HEK293 (cell line): ENCODE results near the gene DNMT3A.
"Not testable (repeated sequence)": the region's sequence is repeated elsewhere in the genome, so short reads cannot be mapped to it uniquely, and the experiment has no call there.

Experiments used
- CTCF ChIA-PET: fragments of 350-600 bp; formaldehyde crosslinking; extraction: SDS; loops from one replicate; lab custom pipeline; 2021; ENCODE audit warnings: antibody characterized with exemption; lab: Yijun Ruan, JAX
- POLR2A ChIA-PET: fragments of 300-600 bp; formaldehyde crosslinking; extraction: SDS; loops from one replicate; lab custom pipeline; 2020; ENCODE audit warnings: antibody characterized with exemption, inconsistent platforms; lab: Yijun Ruan, JAX
- H3K27ac ChIP-seq: fragments of 200-500 bp; sonication (Bioruptor generic); 2 replicates; pipeline ENCODE4 v1.5.1; 2014; ENCODE audit warnings: low read depth, low read length, control low read depth, inconsistent platforms; ENCODE audit errors: extremely low read depth
- H3K36me3 ChIP-seq, 2 experiments: fragments of 200-500 bp in 1 of 2; sonication (Bioruptor generic) in 1 of 2; 1 replicate in 1 of 2; 2 replicates in 1 of 2; pipeline ENCODE4 v1.5.1; 2014 to 2017; ENCODE audit warnings: inconsistent platforms in 2 of 2, low read length in 2 of 2; ENCODE audit not compliant: control insufficient read depth in 2 of 2, insufficient read depth in 1 of 2
- H3K4me1 ChIP-seq: fragments of 200-500 bp; sonication (Bioruptor generic); 2 replicates; pipeline ENCODE4 v1.5.1; 2014; ENCODE audit warnings: mild to moderate bottlenecking, low read length, inconsistent platforms; ENCODE audit not compliant: control insufficient read depth, insufficient read depth
- H3K4me3 ChIP-seq: 2 replicates; pipeline ENCODE4 v1.5.1; 2011; ENCODE audit warnings: low read depth, mild to moderate bottlenecking, control low read depth, low read length, moderate library complexity
- H3K9me3 ChIP-seq: fragments of 200-500 bp; sonication (Bioruptor generic); 2 replicates; pipeline ENCODE4 v1.5.1; 2014; ENCODE audit warnings: low read depth, low read length, inconsistent platforms; ENCODE audit not compliant: control insufficient read depth, insufficient read depth
- KLF1 ChIP-seq: fragments of 450-650 bp; formaldehyde crosslinking; IDR thresholded peaks from 2 replicates; pipeline ENCODE4 v1.5.1; 2016; ENCODE audit warnings: missing biosample characterization, missing genetic modification characterization
- KLF7 ChIP-seq: fragments of 450-650 bp; formaldehyde crosslinking; IDR thresholded peaks from 2 replicates; pipeline ENCODE4 v1.5.1; 2016; ENCODE audit warnings: missing biosample characterization, missing genetic modification characterization, borderline replicate concordance
- OVOL3 ChIP-seq: fragments of 450-650 bp; formaldehyde crosslinking; IDR thresholded peaks from 2 replicates; pipeline ENCODE4 v1.5.1; 2016; ENCODE audit warnings: missing biosample characterization, missing genetic modification characterization
- PRDM6 ChIP-seq: fragments of 450-650 bp; formaldehyde crosslinking; IDR thresholded peaks from 2 replicates; pipeline ENCODE4 v1.5.1; 2017; ENCODE audit warnings: missing biosample characterization, missing genetic modification characterization
- REPIN1 ChIP-seq: fragments of 450-650 bp; formaldehyde crosslinking; IDR thresholded peaks from 2 replicates; pipeline ENCODE4 v1.5.1; 2017; ENCODE audit warnings: missing biosample characterization, missing genetic modification characterization, low read depth
- TRIM28 ChIP-seq: IDR thresholded peaks from 2 replicates; pipeline ENCODE4 v1.6.1; 2011; ENCODE audit warnings: low read length, control low read depth, borderline replicate concordance
- YY2 ChIP-seq: fragments of 450-650 bp; formaldehyde crosslinking; IDR thresholded peaks from 2 replicates; pipeline ENCODE4 v1.5.1; 2016; ENCODE audit warnings: missing biosample characterization, missing genetic modification characterization
- ZNF140 ChIP-seq: fragments of 450-650 bp; formaldehyde crosslinking; IDR thresholded peaks from 2 replicates; pipeline ENCODE4 v1.5.1; 2016; ENCODE audit warnings: missing biosample characterization, missing genetic modification characterization
- ZNF184 ChIP-seq: fragments of 450-650 bp; IDR thresholded peaks from 2 replicates; pipeline ENCODE4 v1.5.1; 2018; ENCODE audit warnings: missing biosample characterization, mild to moderate bottlenecking, missing genetic modification characterization
- ZNF211 ChIP-seq: fragments of 450-650 bp; formaldehyde crosslinking; IDR thresholded peaks from 2 replicates; pipeline ENCODE4 v1.5.1; 2016; ENCODE audit warnings: low read depth, missing biosample characterization, missing genetic modification characterization
- ZNF221 ChIP-seq: fragments of 450-650 bp; formaldehyde crosslinking; IDR thresholded peaks from 2 replicates; pipeline ENCODE4 v1.5.1; 2017; ENCODE audit warnings: missing biosample characterization, missing genetic modification characterization, borderline replicate concordance
- ZNF23 ChIP-seq: fragments of 450-650 bp; formaldehyde crosslinking; IDR thresholded peaks from 2 replicates; pipeline ENCODE4 v1.5.1; 2016; ENCODE audit warnings: missing biosample characterization, missing genetic modification characterization, borderline replicate concordance
- ZNF239 ChIP-seq: fragments of 450-650 bp; formaldehyde crosslinking; IDR thresholded peaks from 2 replicates; pipeline ENCODE4 v1.5.1; 2016; ENCODE audit warnings: missing biosample characterization, missing genetic modification characterization
- ZNF292 ChIP-seq: fragments of 450-650 bp; formaldehyde crosslinking; IDR thresholded peaks from 2 replicates; pipeline ENCODE4 v1.5.1; 2016; ENCODE audit warnings: low read depth, missing biosample characterization, missing genetic modification characterization, borderline replicate concordance
- ZNF341 ChIP-seq: fragments of 450-650 bp; formaldehyde crosslinking; IDR thresholded peaks from 2 replicates; pipeline ENCODE4; 2016; ENCODE audit warnings: low read depth, missing biosample characterization, missing genetic modification characterization
- ZNF514 ChIP-seq: fragments of 450-650 bp; formaldehyde crosslinking; IDR thresholded peaks from 2 replicates; pipeline ENCODE4 v1.5.1; 2016; ENCODE audit warnings: missing biosample characterization, missing genetic modification characterization
- ZNF558 ChIP-seq: fragments of 450-650 bp; formaldehyde crosslinking; IDR thresholded peaks from 2 replicates; pipeline ENCODE4 v1.5.1; 2016; ENCODE audit warnings: missing biosample characterization, missing genetic modification characterization
- ZNF596 ChIP-seq: fragments of 450-650 bp; IDR thresholded peaks from 2 replicates; pipeline ENCODE4 v1.5.0; 2018; ENCODE audit warnings: missing biosample characterization, mild to moderate bottlenecking, missing genetic modification characterization, moderate library complexity
- ZNF610 ChIP-seq: fragments of 450-650 bp; formaldehyde crosslinking; IDR thresholded peaks from 2 replicates; pipeline ENCODE4 v1.5.1; 2016; ENCODE audit warnings: missing biosample characterization, missing genetic modification characterization, borderline replicate concordance
- ZNF747 ChIP-seq: fragments of 450-650 bp; formaldehyde crosslinking; IDR thresholded peaks from 2 replicates; pipeline ENCODE4 v1.5.1; 2016; ENCODE audit warnings: missing biosample characterization, missing genetic modification characterization
- ZNF76 ChIP-seq: fragments of 450-650 bp; formaldehyde crosslinking; IDR thresholded peaks from 2 replicates; pipeline ENCODE4; 2016; ENCODE audit warnings: low read depth, missing biosample characterization, missing genetic modification characterization, borderline replicate concordance
- ZNF785 ChIP-seq: fragments of 450-650 bp; formaldehyde crosslinking; IDR thresholded peaks from 2 replicates; pipeline ENCODE4 v1.5.1; 2016; ENCODE audit warnings: missing biosample characterization, missing genetic modification characterization
- ZSCAN18 ChIP-seq: fragments of 450-650 bp; formaldehyde crosslinking; IDR thresholded peaks from 2 replicates; pipeline ENCODE4 v1.5.1; 2016; ENCODE audit warnings: missing biosample characterization, missing genetic modification characterization
- ZSCAN4 ChIP-seq: fragments of 450-650 bp; formaldehyde crosslinking; IDR thresholded peaks from 2 replicates; pipeline ENCODE4 v1.5.1; 2017; ENCODE audit warnings: missing biosample characterization, missing genetic modification characterization

DNMT3A gene

GRCh38 chr2:25215232-25215631 is 126.5 kb downstream of the DNMT3A start:
- Histone ChIP-seq H3K36me3 (no peaks in the 10 kb centered on the region), H3K4me1 (no peaks in the 10 kb centered on the region), H3K4me3 (no peak overlapping the region), H3K27ac (no peak overlapping the region), H3K9me3 (no peaks in the 10 kb centered on the region)
- ChIA-PET CTCF (interaction anchor here (1.3 kb wide), 1 partner anchor 13 kb away, joined by 3 read pairs; no protein-coding TSS in a partner anchor), POLR2A (no interaction called here)
- no peak for TF ChIP-seq ZNF785 (tag by site-specific recombination)
- no peak for TF ChIP-seq ZNF23 (tag by site-specific recombination)
- no peak for TF ChIP-seq ZNF140 (tag by site-specific recombination)
- no peak for TF ChIP-seq ZNF558 (tag by site-specific recombination)
- TF ChIP-seq ZNF184 (tag by site-specific recombination) = no peak

GRCh38 chr2:25213229-25213628 is 128.5 kb downstream of the DNMT3A start:
- Histone ChIP-seq H3K4me1 (no peaks in the 10 kb centered on the region), H3K4me3 (no peak overlapping the region), H3K9me3 (no peaks in the 10 kb centered on the region), H3K36me3 (no peaks in the 10 kb centered on the region), H3K27ac (no peak overlapping the region)
- TF ChIP-seq YY2 (tag by site-specific recombination) (no peak), ZNF341 (tag by site-specific recombination) (no peak), ZNF239 (tag by site-specific recombination) (no peak), PRDM6 (tag by site-specific recombination) (no peak), TRIM28 (no peak), ZNF76 (tag by site-specific recombination) (no peak), ZNF221 (tag by site-specific recombination) (no peak), ZNF596 (tag by site-specific recombination) (no peak), ZNF558 (tag by site-specific recombination) (no peak), OVOL3 (tag by site-specific recombination) (no peak), REPIN1 (no peak), ZNF211 (tag by site-specific recombination) (no peak), KLF1 (tag by site-specific recombination) (no peak)
- ChIA-PET POLR2A (no interaction called here), CTCF (interaction anchor here (1.1 kb wide), 1 partner anchor 17 kb away, joined by 4 read pairs; no protein-coding TSS in a partner anchor)

- H3K27ac ChIP-seq, H3K4me3 ChIP-seq, H3K9me3 ChIP-seq, H3K4me1 ChIP-seq, H3K36me3 ChIP-seq: not testable (repeated sequence)
- CTCF ChIA-PET = interaction anchor here (0.6 to 1.1 kb wide), 3 partner anchors 17 to 26 kb away, joined by 3 to 4 read pairs (median 3); no protein-coding TSS in a partner anchor
- POLR2A ChIA-PET = interaction anchor here (0.7 kb wide), 1 partner anchor 9 kb away, joined by 3 read pairs; no protein-coding TSS in a partner anchor
Measured at GRCh38 chr2:25210923-25211322, 130.8 kb downstream of the DNMT3A start.

- no peak overlapping the region for H3K4me3 ChIP-seq
- H3K36me3 ChIP-seq = no peaks in the 10 kb centered on the region
- ChIA-PET POLR2A (no interaction called here), CTCF (interaction anchor here (0.6 to 1.5 kb wide), 2 partner anchors 11 to 231 kb away, joined by 3 to 12 read pairs; no protein-coding TSS in a partner anchor)
- TF ChIP-seq ZNF239 (tag by site-specific recombination) (no peak), ZSCAN4 (no peak), ZSCAN18 (tag by site-specific recombination) (no peak), ZNF514 (no peak), ZNF292 (tag by site-specific recombination) (no peak), ZNF610 (no peak), ZNF747 (tag by site-specific recombination) (no peak), KLF7 (tag by site-specific recombination) (no peak)
- H3K27ac ChIP-seq = no peak overlapping the region
- H3K9me3 ChIP-seq = no peaks in the 10 kb centered on the region
- no peaks in the 10 kb centered on the region for H3K4me1 ChIP-seq
Measured at GRCh38 chr2:25207078-25207545, 134.6 kb downstream of the DNMT3A start.
